Ascending aorta (tissue), 2 donors: ENCODE measurements around the gene PLIN3. TPM values are rescaled to one million over a fixed set of nuclear protein-coding genes. Genes with fewer than 3 reads are reported as not detected.
"Not testable (repeated sequence)": the region's sequence is repeated elsewhere in the genome, so short reads cannot be mapped to it uniquely, and the experiment has no call there.

Source experiments
- DNase-seq, 2 donors: peaks; one replicate each; pipeline ENCODE4 v3.0.0-alpha.2; 2019; ENCODE audit warnings: low spot score in 2 of 2
- H3K27ac ChIP-seq, 2 donors: fragments of 200-600 bp; sonication (generic); one replicate each; pipeline ENCODE4 v1.5.1; 2016 to 2017; ENCODE audit warnings: mild to moderate bottlenecking in 1 of 2
- H3K27me3 ChIP-seq: fragments of 200-600 bp; sonication (generic); one replicate; pipeline ENCODE4 v1.5.1; 2017
- H3K36me3 ChIP-seq, 2 donors: fragments of 200-600 bp; sonication (generic); one replicate each; pipeline ENCODE4 v1.5.1; 2016
- H3K4me1 ChIP-seq, 2 donors: fragments of 200-600 bp; sonication (generic); one replicate each; pipeline ENCODE4 v1.5.1; 2016 to 2017; ENCODE audit warnings: mild to moderate bottlenecking in 1 of 2
- H3K4me3 ChIP-seq, 2 donors: fragments of 200-600 bp; sonication (generic); one replicate each; pipeline ENCODE4 v1.5.1; 2016 to 2017; ENCODE audit warnings: mild to moderate bottlenecking in 1 of 2
- H3K9me3 ChIP-seq, 2 donors: fragments of 200-600 bp; sonication (generic); one replicate each; pipeline ENCODE4 v1.5.1; 2016
- intact Hi-C: fragments of 100-400 bp; cut with DNase I; formaldehyde crosslinking; loops from one replicate; pipeline ENCODE4 v1.15.1; 2023
- total RNA-seq: library from RNA; depleted of rRNA; stranded (reverse); fragments of >200 nt; gene quantifications from one replicate; pipeline ENCODE4 v1.1.0, GENCODE V29; 2016
- TF ChIP-seq, protein P1 (sequence below), 3 experiments: fragments of 200-600 bp in 2 of 3; fragments of 450-650 bp in 1 of 3; sonication (generic) in 2 of 3; IDR thresholded peaks; one replicate each; pipeline ENCODE4 v1.5.1; 2016 to 2019; ENCODE audit warnings: antibody characterized with exemption in 3 of 3, mild to moderate bottlenecking in 1 of 3, moderate library complexity in 1 of 3

PLIN3 gene
- total RNA-seq, 1 donor from 2014 or later: 84.3 TPM

- TF ChIP-seq, protein P1, sequence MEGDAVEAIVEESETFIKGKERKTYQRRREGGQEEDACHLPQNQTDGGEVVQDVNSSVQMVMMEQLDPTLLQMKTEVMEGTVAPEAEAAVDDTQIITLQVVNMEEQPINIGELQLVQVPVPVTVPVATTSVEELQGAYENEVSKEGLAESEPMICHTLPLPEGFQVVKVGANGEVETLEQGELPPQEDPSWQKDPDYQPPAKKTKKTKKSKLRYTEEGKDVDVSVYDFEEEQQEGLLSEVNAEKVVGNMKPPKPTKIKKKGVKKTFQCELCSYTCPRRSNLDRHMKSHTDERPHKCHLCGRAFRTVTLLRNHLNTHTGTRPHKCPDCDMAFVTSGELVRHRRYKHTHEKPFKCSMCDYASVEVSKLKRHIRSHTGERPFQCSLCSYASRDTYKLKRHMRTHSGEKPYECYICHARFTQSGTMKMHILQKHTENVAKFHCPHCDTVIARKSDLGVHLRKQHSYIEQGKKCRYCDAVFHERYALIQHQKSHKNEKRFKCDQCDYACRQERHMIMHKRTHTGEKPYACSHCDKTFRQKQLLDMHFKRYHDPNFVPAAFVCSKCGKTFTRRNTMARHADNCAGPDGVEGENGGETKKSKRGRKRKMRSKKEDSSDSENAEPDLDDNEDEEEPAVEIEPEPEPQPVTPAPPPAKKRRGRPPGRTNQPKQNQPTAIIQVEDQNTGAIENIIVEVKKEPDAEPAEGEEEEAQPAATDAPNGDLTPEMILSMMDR (IDR thresholded peaks at IDR 0.05): no peak
- no peaks in the 10 kb centered on the region for H3K9me3 ChIP-seq
- no peak for DNase-seq
- H3K4me3 ChIP-seq: no peak overlapping the region
- H3K27me3 ChIP-seq: no peaks in the 10 kb centered on the region
- intact Hi-C loops: no loop called here
- H3K27ac ChIP-seq: no peak overlapping the region
- H3K36me3 ChIP-seq: peaks cover 57 to 58% of the 10 kb centered on the region in 2 donors
- H3K4me1 ChIP-seq: no peaks in the 10 kb centered on the region
Observed at GRCh38 chr19:4849019-4849418, 18.4 kb downstream of the PLIN3 start.

DNA sequence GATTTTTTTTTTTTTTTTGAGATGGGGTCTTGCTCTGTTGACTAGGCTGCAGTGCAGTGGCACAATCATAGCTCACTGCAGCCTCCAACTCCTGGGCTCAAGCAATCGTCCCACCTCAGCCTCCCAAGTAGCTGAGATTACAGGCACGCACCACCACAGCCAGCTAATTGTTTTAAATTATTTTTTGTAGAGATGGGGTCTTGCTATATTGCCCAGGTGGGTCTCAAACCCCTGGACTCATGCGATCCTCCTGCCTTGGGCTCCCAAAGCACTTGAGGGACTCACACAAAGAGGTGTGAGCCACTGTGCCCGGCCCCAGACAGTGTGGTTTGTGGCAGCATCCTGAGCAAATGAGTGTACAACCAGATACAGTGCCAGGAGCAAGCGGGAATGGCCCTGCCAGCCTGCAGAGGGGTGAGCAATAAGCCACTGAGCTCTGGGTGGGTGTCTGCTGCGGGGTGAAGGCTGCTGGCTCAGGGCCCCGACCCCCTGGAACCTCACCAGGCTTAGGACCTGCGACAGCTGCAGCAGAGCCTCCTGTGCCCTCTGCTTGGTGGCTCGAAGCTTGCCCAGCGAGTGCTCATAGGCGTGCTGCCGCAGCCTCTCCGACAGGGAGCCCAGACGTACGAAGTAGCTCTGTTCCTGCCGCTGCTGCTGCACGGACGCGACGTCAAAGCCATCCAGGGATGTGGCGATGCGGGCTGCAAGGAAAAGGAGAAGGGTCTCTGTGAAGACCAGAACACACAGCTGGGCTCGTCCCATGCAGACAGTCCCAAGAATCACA, 20.1 kb downstream of the PLIN3 start:
- no peaks in the 10 kb centered on the region for H3K4me1 ChIP-seq
- DNase-seq: no peak
- no peaks in the 10 kb centered on the region for H3K9me3 ChIP-seq
- H3K27ac ChIP-seq: no peak overlapping the region
- TF ChIP-seq, protein P1 (IDR thresholded peaks at IDR 0.05): no peak
- intact Hi-C loops: no loop called here
- no peaks in the 10 kb centered on the region for H3K27me3 ChIP-seq
- H3K4me3 ChIP-seq: no peak overlapping the region
- peaks cover 64 to 70% of the 10 kb centered on the region in 2 donors for H3K36me3 ChIP-seq

GRCh38 chr19:4845975-4846374, 21.5 kb downstream of the PLIN3 start:
- Histone ChIP-seq H3K36me3 (peaks cover 61 to 73% of the 10 kb centered on the region in 2 donors), H3K27ac (peak overlapping the region; percentile 11 to 64)
- H3K27me3 ChIP-seq, DNase-seq, H3K4me3 ChIP-seq, intact Hi-C loops, H3K9me3 ChIP-seq, H3K4me1 ChIP-seq: not testable (repeated sequence)

DNA sequence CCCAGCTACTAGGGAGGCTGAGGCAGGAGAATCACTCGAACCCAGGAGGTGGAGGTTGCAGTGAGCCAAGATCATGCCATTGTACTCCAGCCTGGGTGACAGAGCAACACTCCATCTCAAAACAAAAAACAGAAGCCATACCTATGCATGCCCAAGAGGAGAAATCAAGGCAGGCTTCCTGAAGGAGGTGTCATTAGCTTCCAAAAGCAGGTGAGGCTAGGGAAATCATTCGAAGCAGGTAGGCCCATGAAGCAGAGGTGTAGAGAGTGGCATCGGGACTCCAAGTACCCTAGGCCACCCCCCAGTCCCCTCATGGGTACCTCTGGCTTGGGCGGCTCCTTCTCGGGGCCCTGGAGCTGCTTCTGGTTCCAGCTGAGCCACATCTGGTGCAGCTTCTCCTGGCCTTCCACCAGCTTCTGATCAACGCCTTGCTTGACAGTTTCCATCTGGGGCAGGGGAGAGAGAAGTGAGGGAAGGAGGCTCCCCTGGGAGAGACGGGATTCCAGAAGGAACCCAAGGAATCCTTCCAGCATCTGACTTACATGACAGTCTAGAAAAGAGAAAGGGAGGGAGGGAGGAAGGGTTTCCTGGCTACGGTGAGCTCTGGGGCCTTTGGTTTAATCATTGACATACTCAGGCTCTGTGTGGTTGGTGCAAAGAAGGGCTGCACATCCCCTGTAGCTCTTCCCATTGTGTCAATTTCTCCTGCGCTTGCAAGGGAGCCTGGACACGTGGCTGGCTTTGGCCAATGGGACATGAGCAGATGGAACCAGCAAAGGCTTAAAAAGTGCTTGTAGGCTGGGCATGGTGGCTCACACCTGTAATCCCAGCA, 22.9 kb downstream of the PLIN3 start:
- intact Hi-C loops: no loop called here
- TF ChIP-seq, protein P1 (IDR thresholded peaks at IDR 0.05): no peak
- peak overlapping the region in 1 of 2 donors; percentile 13 for H3K27ac ChIP-seq

DNA sequence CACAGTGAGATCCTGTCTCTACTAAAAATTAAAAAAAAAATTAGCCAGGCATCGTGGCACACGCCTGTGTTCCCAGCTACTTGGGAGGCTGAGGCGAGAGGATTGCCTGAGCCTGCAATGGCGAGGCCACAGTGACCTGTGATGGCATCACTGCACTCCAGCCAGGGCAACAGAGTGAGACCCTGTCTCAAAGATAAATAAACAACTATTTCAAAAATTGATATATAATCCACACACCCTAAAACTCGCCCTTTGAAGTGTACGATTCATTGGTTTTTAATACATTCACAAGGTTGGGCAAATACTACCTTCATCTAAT, 23.9 kb downstream of the PLIN3 start:
- intact Hi-C loops: no loop called here
- TF ChIP-seq, protein P1 (IDR thresholded peaks at IDR 0.05): no peak
- H3K27me3 ChIP-seq: no peaks in the 10 kb centered on the region
- no peak for DNase-seq
- H3K9me3 ChIP-seq: no peaks in the 10 kb centered on the region
- no peaks in the 10 kb centered on the region for H3K4me1 ChIP-seq
- H3K36me3 ChIP-seq: peaks cover 61 to 81% of the 10 kb centered on the region in 2 donors
- no peak overlapping the region for H3K27ac ChIP-seq
- no peak overlapping the region for H3K4me3 ChIP-seq

More for the DNA sequence above, 22.9 kb downstream of the PLIN3 start:
- no peak overlapping the region for H3K4me3 ChIP-seq
- H3K9me3 ChIP-seq: no peaks in the 10 kb centered on the region
- peaks cover 58 to 78% of the 10 kb centered on the region in 2 donors for H3K36me3 ChIP-seq
- no peak for DNase-seq
- H3K27me3 ChIP-seq: no peaks in the 10 kb centered on the region
- no peaks in the 10 kb centered on the region for H3K4me1 ChIP-seq

DNA sequence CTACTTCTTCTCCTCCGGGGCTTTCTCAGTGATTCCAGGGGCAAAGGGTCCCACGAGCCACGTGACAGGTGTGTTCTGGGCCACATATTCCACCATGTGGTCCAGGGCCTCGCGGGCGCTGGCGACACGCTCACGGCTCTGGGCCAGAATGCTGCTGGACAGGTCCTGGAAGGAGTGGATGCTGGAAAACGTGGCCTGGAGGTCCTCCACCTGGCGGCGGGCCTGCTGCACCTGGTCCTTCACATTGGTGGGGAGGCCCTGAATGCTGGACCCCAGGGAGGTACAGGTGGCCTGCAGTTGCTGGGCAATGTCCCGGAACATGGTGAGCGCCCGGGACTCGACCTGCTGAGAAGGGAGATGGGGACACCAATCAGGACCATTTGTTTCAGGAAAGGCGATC, 28.3 kb downstream of the PLIN3 start:
- H3K9me3 ChIP-seq: no peaks in the 10 kb centered on the region

More for the DNA sequence above, 28.3 kb downstream of the PLIN3 start:
- no peak overlapping the region for H3K4me3 ChIP-seq
- no peak overlapping the region for H3K27ac ChIP-seq
- peaks cover 38 to 58% of the 10 kb centered on the region in 2 donors for H3K36me3 ChIP-seq
- no peaks in the 10 kb centered on the region for H3K4me1 ChIP-seq
- DNase-seq: no peak
- intact Hi-C loops: no loop called here
- TF ChIP-seq, protein P1 (IDR thresholded peaks at IDR 0.05): no peak
- no peaks in the 10 kb centered on the region for H3K27me3 ChIP-seq
